ENCODE results near the gene MZT2A. TPM values are rescaled to one million over a fixed set of nuclear protein-coding genes. Genes with fewer than 3 reads are reported as not detected.
"Not testable (repeated sequence)": the region's sequence is repeated elsewhere in the genome, so short reads cannot be mapped to it uniquely, and the experiment has no call there.

MZT2A gene, protein sequence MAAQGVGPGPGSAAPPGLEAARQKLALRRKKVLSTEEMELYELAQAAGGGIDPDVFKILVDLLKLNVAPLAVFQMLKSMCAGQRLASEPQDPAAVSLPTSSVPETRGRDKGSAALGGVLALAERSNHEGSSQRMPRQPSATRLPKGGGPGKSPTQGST
- 149 and 245 TPM in 2 replicates for total RNA-seq (2014; rRNA removed; shearing (Covaris generic); ENCODE audit: low replicate concordance)

- H3K27me3 ChIP-seq, H3K9me3 ChIP-seq: not testable (repeated sequence)
- Histone ChIP-seq H3K36me3 (peaks cover 14% of the 10 kb centered on the region), H3K4me3 (peak within 1 kb of the TSS; percentile 95)
- DNase-seq = peak; percentile 54
Observed at GRCh38 chr2:131492015-131492417, at the start of gene MZT2A. MZT2A (minus strand) TSS chr2:131492397; CDS start chr2:131492376, 21 bp downstream.

DNA sequence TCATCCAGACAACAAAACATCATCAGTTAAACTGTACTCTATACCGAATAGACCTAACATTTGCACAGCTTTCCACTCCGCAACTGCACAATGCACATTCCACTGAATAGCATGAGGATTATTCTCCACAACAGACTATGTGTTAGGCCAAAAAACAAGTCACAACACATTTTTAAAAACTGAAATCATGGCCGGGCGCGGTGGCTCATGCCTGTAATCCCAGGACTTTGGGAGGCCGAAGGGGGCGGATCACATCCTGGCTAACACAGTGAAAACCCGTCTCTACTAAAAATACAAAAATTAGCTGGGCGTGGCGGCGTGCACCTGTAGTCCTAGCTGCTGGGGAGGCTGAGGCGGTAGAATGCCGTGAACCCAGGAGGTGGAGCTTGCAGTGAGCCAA is 46.7 kb upstream of the MZT2A start:
- not testable (repeated sequence) for DNase-seq, H3K36me3 ChIP-seq, H3K9me3 ChIP-seq, H3K4me3 ChIP-seq, H3K27me3 ChIP-seq

GRCh38 chr2:131536841-131537240 is 44.6 kb upstream of the MZT2A start:
- not testable (repeated sequence) for DNase-seq, H3K36me3 ChIP-seq, H3K27me3 ChIP-seq

GRCh38 chr2:131535951-131536826 is 44.0 kb upstream of the MZT2A start:
- not testable (repeated sequence) for H3K4me3 ChIP-seq, H3K9me3 ChIP-seq, H3K27me3 ChIP-seq, H3K36me3 ChIP-seq
- peak; percentile 65 for DNase-seq

More at GRCh38 chr2:131536841-131537240, 44.6 kb upstream of the MZT2A start:
- not testable (repeated sequence) for H3K4me3 ChIP-seq, H3K9me3 ChIP-seq

GRCh38 chr2:131535526-131535925 is 43.3 kb upstream of the MZT2A start:
- Histone ChIP-seq H3K4me3 (no peak overlapping the region), H3K36me3 (no peaks in the 10 kb centered on the region), H3K27me3 (no peaks in the 10 kb centered on the region), H3K9me3 (no peaks in the 10 kb centered on the region)
- no peak for DNase-seq

GRCh38 chr2:131534965-131535364 is 42.8 kb upstream of the MZT2A start:
- H3K9me3 ChIP-seq, H3K27me3 ChIP-seq, DNase-seq, H3K36me3 ChIP-seq, H3K4me3 ChIP-seq: not testable (repeated sequence)

- not testable (repeated sequence) for H3K9me3 ChIP-seq, H3K36me3 ChIP-seq, H3K27me3 ChIP-seq, H3K4me3 ChIP-seq, DNase-seq
Observed at GRCh38 chr2:131534317-131534672, 42.1 kb upstream of the MZT2A start.

- not testable (repeated sequence) for H3K9me3 ChIP-seq, H3K36me3 ChIP-seq, H3K4me3 ChIP-seq, H3K27me3 ChIP-seq, DNase-seq
Observed at GRCh38 chr2:131533609-131534316, 41.6 kb upstream of the MZT2A start.

GRCh38 chr2:131532723-131533608 is 40.8 kb upstream of the MZT2A start:
- not testable (repeated sequence) for H3K4me3 ChIP-seq, H3K27me3 ChIP-seq, DNase-seq

DNA sequence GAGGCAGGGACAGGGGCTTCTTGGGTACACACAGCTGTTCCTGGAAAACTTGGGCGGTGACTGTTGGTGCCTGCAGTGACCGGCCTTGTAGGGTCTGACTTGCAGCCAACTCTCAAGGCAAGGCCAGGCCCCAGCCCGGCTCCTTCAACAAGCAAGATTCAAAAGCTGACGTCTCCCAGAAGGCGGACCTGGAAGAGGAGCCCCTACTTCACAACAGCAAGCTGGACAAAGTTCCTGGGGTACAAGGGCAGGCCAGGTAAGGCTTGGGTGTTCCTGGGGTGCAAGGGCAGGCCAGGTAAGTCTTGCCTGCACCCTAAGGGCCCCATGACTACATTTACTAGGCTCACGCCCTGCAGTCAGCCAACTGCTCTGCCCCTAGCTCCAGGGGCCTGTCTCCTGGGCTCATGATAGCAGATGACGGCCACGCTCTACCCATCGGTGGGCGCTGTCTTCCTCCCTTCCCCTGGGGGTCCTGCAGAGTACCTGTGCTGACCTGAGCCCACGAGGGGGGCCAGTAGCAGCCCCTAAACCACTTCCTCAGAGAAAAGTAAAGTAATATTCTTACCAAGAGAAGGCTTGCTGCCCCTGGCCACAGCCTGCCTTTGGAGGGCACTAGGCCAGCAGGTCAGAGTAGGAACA is 39.5 kb upstream of the MZT2A start:
- H3K4me3 ChIP-seq, H3K36me3 ChIP-seq, H3K27me3 ChIP-seq, DNase-seq, H3K9me3 ChIP-seq: not testable (repeated sequence)

More at GRCh38 chr2:131532723-131533608, 40.8 kb upstream of the MZT2A start:
- H3K36me3 ChIP-seq, H3K9me3 ChIP-seq: not testable (repeated sequence)

DNA sequence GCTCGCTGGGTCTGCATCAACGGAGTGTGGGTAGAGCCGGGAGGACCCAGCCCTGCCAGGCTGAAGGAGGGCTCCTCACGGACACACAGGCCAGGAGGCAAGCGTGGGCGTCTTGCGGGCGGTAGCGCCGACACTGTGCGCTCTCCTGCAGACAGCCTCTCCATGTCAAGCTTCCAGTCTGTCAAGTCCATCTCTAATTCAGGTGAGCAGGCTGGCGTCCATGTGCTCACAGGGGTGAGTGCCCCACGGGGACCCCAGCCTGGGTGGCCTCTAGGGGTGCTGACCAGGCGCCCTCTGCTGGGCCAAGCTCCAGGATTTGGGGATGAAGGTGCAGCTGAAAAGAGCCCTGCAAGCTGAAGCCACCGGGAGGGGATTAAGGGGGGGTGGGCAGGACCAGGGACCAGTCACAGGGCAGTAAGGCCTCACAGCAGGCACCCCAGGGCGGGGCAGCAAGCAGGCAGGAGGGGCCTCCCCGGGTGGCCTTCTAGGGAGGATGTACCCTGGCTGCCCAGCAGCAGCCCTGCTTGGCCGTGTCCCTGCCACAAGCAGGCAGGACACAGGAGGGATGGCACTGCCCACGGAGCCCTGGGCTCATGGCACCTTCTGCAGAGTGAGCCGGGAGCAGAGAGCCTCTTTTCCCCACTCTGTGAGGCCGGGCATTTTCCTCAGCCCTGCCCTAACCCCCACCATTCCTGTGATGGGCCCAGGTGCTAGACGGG is 38.6 kb upstream of the MZT2A start:
- H3K27me3 ChIP-seq, DNase-seq, H3K36me3 ChIP-seq: not testable (repeated sequence)

GRCh38 chr2:131529864-131530445 is 37.8 kb upstream of the MZT2A start:
- not testable (repeated sequence) for DNase-seq

More for the DNA sequence above, 38.6 kb upstream of the MZT2A start:
- H3K9me3 ChIP-seq, H3K4me3 ChIP-seq: not testable (repeated sequence)

GRCh38 chr2:131528981-131529863 is 37.0 kb upstream of the MZT2A start:
- not testable (repeated sequence) for H3K27me3 ChIP-seq, H3K9me3 ChIP-seq, DNase-seq, H3K36me3 ChIP-seq, H3K4me3 ChIP-seq

More at GRCh38 chr2:131529864-131530445, 37.8 kb upstream of the MZT2A start:
- H3K27me3 ChIP-seq, H3K9me3 ChIP-seq, H3K36me3 ChIP-seq, H3K4me3 ChIP-seq: not testable (repeated sequence)
